K562 (cell line): ENCODE measurements around the gene ITGB5. TPM values are rescaled to one million over a fixed set of nuclear protein-coding genes. Genes with fewer than 3 reads are reported as not detected.

Experiments used
- ATF4 ChIP-seq: fragments of 450-650 bp; formaldehyde crosslinking; IDR thresholded peaks from 2 replicates; pipeline ENCODE4 v1.4.0; 2022; ENCODE audit warnings: mild to moderate bottlenecking, moderate library complexity
- E2F4 ChIP-seq: sonication (generic); formaldehyde crosslinking; IDR thresholded peaks from 2 replicates; pipeline ENCODE4 v1.8.0; 2022; ENCODE audit warnings: mild to moderate bottlenecking, low read depth, missing genetic modification reagents
- ETS1 ChIP-seq: conservative IDR thresholded peaks from 2 replicates; pipeline ENCODE4 v1.6.1; 2011; ENCODE audit warnings: low read depth, mild to moderate bottlenecking, low read length; ENCODE audit not compliant: control insufficient read depth
- KDM2B ChIP-seq: fragments of 250-450 bp; sonication (Bioruptor Pico); IDR thresholded peaks from 2 replicates; pipeline ENCODE4 v1.8.0; 2021; ENCODE audit warnings: mild to moderate bottlenecking, moderate library complexity
- KLF1 ChIP-seq: fragments of 450-650 bp; IDR thresholded peaks from 2 replicates; pipeline ENCODE4 v1.6.1; 2016; ENCODE audit warnings: missing genetic modification characterization, missing compliant biosample characterization
- MAZ ChIP-seq, 2 experiments: fragments of 450-650 bp in 1 of 2; sonication (generic) in 1 of 2; formaldehyde crosslinking; IDR thresholded peaks in 1 of 2; conservative IDR thresholded peaks in 1 of 2; 2 replicates each; pipeline versions ENCODE4 v1.4.0 to v1.5.0; 2020; ENCODE audit warnings: mild to moderate bottlenecking in 1 of 2, missing genetic modification reagents in 1 of 2
- PHF8 ChIP-seq: fragments of 200-600 bp; sonication (generic); IDR thresholded peaks from 2 replicates; pipeline ENCODE4 v1.6.1; 2012; ENCODE audit warnings: mixed run types, mild to moderate bottlenecking, inconsistent platforms, low read length, moderate library complexity, borderline replicate concordance
- RB1 ChIP-seq: fragments of 450-650 bp; IDR thresholded peaks from 2 replicates; pipeline ENCODE4 v1.6.1; 2017; ENCODE audit warnings: low read depth, mild to moderate bottlenecking
- ZBTB40 ChIP-seq, 2 experiments: fragments of 450-650 bp in 1 of 2; sonication (generic) in 1 of 2; formaldehyde crosslinking in 1 of 2; IDR thresholded peaks; 2 replicates each; pipeline versions ENCODE4 v1.7.1 to v1.9.0; 2016 to 2022; ENCODE audit warnings: inconsistent platforms in 1 of 2, mild to moderate bottlenecking in 1 of 2, missing genetic modification reagents in 1 of 2
- ZFP30 ChIP-seq: fragments of 250-450 bp; sonication (Bioruptor Pico); IDR thresholded peaks from 2 replicates; pipeline ENCODE4 v1.8.0; 2022; ENCODE audit warnings: moderate library complexity, mild to moderate bottlenecking, inconsistent platforms, borderline replicate concordance
- ZNF740 ChIP-seq, 3 experiments: fragments of 200-800 bp in 1 of 3; sonication (Bioruptor generic) in 1 of 3; sonication (generic) in 1 of 3; formaldehyde crosslinking in 1 of 3; IDR thresholded peaks; 2 replicates each; pipeline versions ENCODE4 v1.6.1 to v1.8.0; 2016 to 2022; ENCODE audit warnings: mild to moderate bottlenecking in 2 of 3, missing compliant biosample characterization in 2 of 3, missing genetic modification characterization in 2 of 3, missing genetic modification reagents in 1 of 3
- polyA plus RNA-seq, 8 experiments: library from polyadenylated mRNA; depleted of rRNA in 4 of 8; stranded (reverse) in 5 of 8; unstranded in 3 of 8; fragments of >200 nt; fragmentation: Nextera tagmentation in 2 of 8; fragmentation: Illumina TruSeq in 1 of 8; extraction: Ambion mirVana in 2 of 8; extraction: Trizol in 1 of 8; gene quantifications; 2 replicates each; pipeline versions ENCODE4 v1.2.1 to v1.2.3, GENCODE V29; 2011 to 2014; ENCODE audit warnings: inconsistent platforms in 1 of 8, missing spikeins in 1 of 8
- total RNA-seq, 7 experiments: library from RNA; depleted of rRNA in 6 of 7; stranded (reverse); fragments of >200 nt in 6 of 7; fragmentation: Illumina TruSeq in 2 of 7; extraction: Trizol in 2 of 7; gene quantifications; 2 replicates each; pipeline versions ENCODE4 v1.2.1 to v1.2.3, GENCODE V29; 2011 to 2021; ENCODE audit warnings: low replicate concordance in 1 of 7

The ITGB5 gene
- total and polyA plus RNA-seq, 9 of the 15 experiments (the other 6 are each of a cell fraction or from before 2014, with no cell fraction given): 1.7 to 46.8 (median 9.9) TPM

GRCh38 chr3:124764746-124765145 is 122.4 kb downstream of the ITGB5 start (continued):
- no peak for TF ChIP-seq ZBTB40 (IDR thresholded peaks at IDR 0.05)
- no peak for TF ChIP-seq ZBTB40 (CRISPR knock-in tag; IDR thresholded peaks at IDR 0.05)
- TF ChIP-seq ZFP30 (CRISPR knock-in tag): no peak
- TF ChIP-seq PHF8: no peak
- TF ChIP-seq KLF1 (tag): no peak
- TF ChIP-seq ETS1: no peak
- TF ChIP-seq KDM2B (CRISPR knock-in tag): no peak
- no peak for TF ChIP-seq ATF4 (CRISPR knock-in tag)
- no peak for TF ChIP-seq ZNF740 (CRISPR knock-in tag; IDR thresholded peaks at IDR 0.05)
- TF ChIP-seq ZNF740 (tag; IDR thresholded peaks at IDR 0.05): no peak
- TF ChIP-seq RB1: no peak
- no peak for TF ChIP-seq E2F4 (CRISPR knock-in tag)
- no peak for TF ChIP-seq MAZ (CRISPR knock-in tag; conservative IDR thresholded peaks at IDR 0.05 in 1 of 2, IDR thresholded peaks at IDR 0.05 in 1 of 2)
